ENCODE results near the gene SH3BGRL2. TPM values are rescaled to one million over a fixed set of nuclear protein-coding genes. Genes with fewer than 3 reads are reported as not detected.
"Not testable (repeated sequence)": the region's sequence is repeated elsewhere in the genome, so short reads cannot be mapped to it uniquely, and the experiment has no call there.

Gene SH3BGRL2
- total RNA-seq, 2 experiments from 2014 or later = 0.13 TPM

DNA sequence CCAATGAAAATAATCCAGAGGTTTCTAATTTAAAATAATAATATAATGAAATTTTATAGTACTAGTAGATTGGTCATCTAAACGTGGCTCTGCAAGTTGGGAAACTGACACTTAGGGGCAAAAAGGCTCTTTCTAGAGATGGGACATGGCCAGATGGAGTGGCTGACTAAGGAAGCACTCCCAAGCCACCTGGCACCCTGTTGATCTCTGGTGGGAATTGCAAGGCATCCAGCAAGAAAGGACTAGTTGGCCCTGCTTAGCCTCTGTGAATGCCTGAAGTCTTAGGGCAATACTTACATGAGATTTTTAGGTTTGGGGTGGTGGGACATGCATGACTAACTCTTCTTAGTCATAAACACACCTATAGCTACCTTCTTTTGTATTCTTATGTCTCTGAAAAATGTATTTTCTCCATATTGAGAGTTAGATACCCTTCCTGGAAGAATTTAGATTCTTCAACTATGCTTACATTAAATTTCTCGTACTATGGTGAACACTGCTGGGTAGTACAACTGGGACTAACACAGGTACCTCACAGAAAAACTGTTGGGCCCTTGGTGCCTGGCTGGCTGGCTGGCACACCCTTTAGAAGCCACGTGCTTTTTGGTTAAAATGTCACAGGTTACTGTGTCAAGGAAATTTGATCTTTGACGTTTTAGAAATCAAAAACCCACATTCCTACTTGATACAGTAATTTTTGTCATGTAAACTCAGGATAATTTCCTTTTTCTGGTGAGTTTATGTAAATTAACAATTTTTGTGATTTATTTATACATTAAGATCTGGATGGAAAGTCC lies 25.0 kb upstream of the SH3BGRL2 start:
- ATAC-seq (no peak), DNase-seq (no peak)
- ChIA-PET CTCF (no interaction called here), POLR2A (no interaction called here)
- Mint-ChIP-seq H3K4me1 (ENCODE audit: low read depth) (no peaks in the 10 kb centered on the region), H3K4me3 (no peak overlapping the region), H3K9me3 (ENCODE audit: insufficient read depth) (no peaks in the 10 kb centered on the region), H3K27ac (no peak overlapping the region), H3K36me3 (ENCODE audit: low read depth) (no peaks in the 10 kb centered on the region), H3K27me3 (ENCODE audit: low read depth) (peaks cover 4% of the 10 kb centered on the region)

DNA sequence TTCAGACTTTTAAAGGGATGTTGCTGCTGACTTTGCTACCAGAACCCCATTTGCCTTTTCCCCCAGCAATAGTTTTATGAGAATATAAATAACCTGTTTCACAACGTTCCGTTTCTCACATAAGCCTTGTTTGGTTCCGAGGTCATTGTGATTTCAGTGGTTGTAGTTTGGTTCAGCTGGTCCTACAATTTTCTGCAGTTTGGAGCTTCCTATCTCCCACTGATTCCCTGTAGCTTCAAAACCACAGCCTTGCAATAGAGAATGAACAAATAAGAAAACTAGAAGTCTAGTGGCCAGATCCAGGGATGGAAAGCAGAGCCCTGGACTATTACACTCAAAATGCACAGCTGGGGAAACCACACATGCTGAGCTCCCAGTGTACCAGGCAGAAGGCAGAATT lies 24.1 kb upstream of the SH3BGRL2 start:
- ChIA-PET CTCF (no interaction called here), POLR2A (no interaction called here)
- Mint-ChIP-seq H3K27me3 (ENCODE audit: low read depth) (peaks cover 4% of the 10 kb centered on the region), H3K4me3 (no peak overlapping the region), H3K9me3 (ENCODE audit: insufficient read depth) (no peaks in the 10 kb centered on the region), H3K36me3 (ENCODE audit: low read depth) (no peaks in the 10 kb centered on the region), H3K27ac (no peak overlapping the region), H3K4me1 (ENCODE audit: low read depth) (no peaks in the 10 kb centered on the region)
- ATAC-seq (no peak), DNase-seq (no peak)

DNA sequence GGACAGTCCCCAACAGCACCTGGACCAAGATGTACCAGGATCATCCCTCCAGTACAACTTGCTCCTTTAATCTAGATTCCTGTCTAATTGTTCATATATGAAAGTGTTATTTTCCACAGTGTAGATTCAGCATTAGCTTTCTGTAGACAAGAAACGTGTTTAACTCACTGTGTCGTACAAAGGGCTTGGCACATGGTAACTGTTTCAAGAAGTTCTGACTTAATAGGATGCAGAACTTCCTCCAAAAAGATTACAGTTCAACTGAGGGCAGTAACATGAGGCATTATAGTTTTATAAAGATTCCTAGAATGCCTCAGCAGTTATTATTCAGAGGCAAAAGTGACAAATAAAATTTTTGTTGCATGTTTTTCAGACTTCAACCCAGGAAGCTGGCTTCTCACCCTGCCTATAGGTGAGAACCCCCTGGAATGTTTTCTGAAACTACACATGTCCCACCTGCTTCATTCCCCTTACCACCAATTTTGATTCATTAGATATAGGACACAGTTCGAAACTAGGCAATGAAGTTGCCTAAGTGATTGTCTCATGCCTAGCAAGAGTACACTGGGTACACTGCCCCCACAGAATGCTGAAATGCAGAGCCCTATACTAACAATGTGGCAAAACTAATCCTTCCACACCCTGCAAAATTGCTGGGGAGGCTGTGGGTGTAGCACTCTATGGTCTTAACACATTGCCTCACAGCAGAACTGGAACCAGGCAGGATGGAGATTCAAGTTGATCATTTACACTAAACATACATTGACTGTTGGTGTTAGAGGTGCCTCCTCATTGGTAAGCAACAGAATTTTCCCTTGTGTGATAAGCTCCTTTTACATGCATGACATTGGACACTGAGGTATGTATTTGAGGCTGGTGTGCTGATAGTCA lies 22.6 kb upstream of the SH3BGRL2 start:
- Mint-ChIP-seq H3K4me3 (no peak overlapping the region), H3K9me3 (ENCODE audit: insufficient read depth) (no peaks in the 10 kb centered on the region), H3K4me1 (ENCODE audit: low read depth) (no peaks in the 10 kb centered on the region), H3K27ac (no peak overlapping the region), H3K27me3 (ENCODE audit: low read depth) (peaks cover 4% of the 10 kb centered on the region), H3K36me3 (ENCODE audit: low read depth) (no peaks in the 10 kb centered on the region)
- ChIA-PET POLR2A (no interaction called here), CTCF (no interaction called here)
- DNase-seq = no peak
- ATAC-seq = no peak

DNA sequence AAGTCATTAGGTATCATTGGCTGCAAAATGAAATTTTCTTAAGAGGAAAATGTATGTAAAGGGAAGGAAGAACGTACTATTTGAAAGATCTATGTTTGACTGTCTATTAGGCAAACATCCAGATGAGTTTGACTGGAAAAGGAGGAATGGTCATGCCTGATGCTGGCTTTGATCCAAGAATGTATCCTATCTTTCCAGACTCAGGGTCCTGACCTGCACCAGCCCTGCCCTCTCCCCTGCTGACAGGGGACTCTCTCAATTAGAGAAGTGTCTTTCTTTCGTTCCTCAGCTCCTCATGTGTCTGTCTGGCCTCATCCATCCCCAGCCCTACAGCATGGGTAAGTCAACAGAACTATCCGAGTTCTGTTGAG lies 21.9 kb upstream of the SH3BGRL2 start:
- DNase-seq (no peak), ATAC-seq (no peak)
- CTCF ChIA-PET = no interaction called here
- Mint-ChIP-seq H3K36me3 (ENCODE audit: low read depth) (no peaks in the 10 kb centered on the region), H3K4me3 (no peak overlapping the region), H3K27ac (no peak overlapping the region), H3K4me1 (ENCODE audit: low read depth) (no peaks in the 10 kb centered on the region), H3K27me3 (ENCODE audit: low read depth) (peaks cover 4% of the 10 kb centered on the region), H3K9me3 (ENCODE audit: insufficient read depth) (no peaks in the 10 kb centered on the region)
- POLR2A ChIA-PET = no interaction called here

DNA sequence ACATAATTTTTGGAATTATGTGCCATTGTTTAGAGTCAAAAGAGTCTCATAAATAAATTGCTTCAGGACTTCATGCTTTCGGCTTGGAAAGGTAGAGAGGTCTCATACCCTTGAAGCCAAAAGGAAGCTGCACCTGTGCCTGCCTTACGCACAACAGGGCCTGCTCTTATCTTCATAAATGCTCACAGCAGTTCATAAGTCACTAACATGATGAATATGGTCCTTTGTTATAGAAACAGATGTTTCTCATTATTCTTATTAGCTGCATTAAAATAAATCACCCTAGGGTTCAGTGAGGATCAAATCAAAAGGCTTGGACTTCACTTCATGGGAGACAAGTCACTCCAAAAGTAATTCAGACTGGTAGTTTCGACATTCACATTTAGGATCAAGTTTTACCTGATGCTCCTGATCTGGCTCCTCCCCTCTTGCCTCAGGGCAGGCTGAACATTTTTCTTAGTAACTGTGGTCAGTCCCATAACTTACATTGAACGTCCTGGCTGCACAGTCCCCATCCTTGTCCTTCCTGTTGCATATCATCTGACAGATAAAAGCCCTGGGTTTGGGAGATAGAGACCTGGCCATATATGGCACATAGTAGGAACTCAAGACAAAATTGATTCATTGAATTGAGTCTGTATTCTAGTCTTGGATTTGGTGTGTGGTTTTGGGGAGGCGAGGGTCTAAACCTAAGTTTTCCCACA lies 20.7 kb upstream of the SH3BGRL2 start:
- Mint-ChIP-seq H3K36me3 (ENCODE audit: low read depth) (no peaks in the 10 kb centered on the region), H3K4me1 (ENCODE audit: low read depth) (no peaks in the 10 kb centered on the region), H3K27ac (no peak overlapping the region), H3K27me3 (ENCODE audit: low read depth) (peaks cover 4% of the 10 kb centered on the region), H3K9me3 (ENCODE audit: insufficient read depth) (no peaks in the 10 kb centered on the region), H3K4me3 (no peak overlapping the region)
- CTCF ChIA-PET = no interaction called here
- POLR2A ChIA-PET = no interaction called here
- DNase-seq (no peak), ATAC-seq (no peak)

DNA sequence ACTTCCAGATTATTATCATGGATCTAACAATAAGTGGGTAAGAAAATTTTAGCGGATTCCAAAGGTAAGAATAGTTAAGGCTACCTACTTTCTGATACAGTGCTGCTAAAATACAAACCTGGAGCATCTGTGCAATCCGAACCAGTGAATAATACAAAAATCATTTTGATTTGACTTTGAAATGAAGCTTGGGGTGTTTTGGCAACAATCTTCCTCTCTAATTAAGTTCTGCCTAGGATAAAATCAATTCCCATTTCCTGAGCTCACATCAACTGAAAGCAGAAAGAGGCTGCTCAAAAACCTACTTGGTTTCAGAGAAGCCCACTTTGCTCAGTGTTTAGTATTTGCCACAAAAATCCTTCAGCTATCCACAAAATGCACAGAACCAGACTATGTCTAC lies 18.7 kb upstream of the SH3BGRL2 start:
- CTCF ChIA-PET = no interaction called here
- Mint-ChIP-seq H3K27me3 (ENCODE audit: low read depth) (no peaks in the 10 kb centered on the region), H3K4me3 (no peak overlapping the region), H3K4me1 (ENCODE audit: low read depth) (no peaks in the 10 kb centered on the region), H3K9me3 (ENCODE audit: insufficient read depth) (no peaks in the 10 kb centered on the region), H3K36me3 (ENCODE audit: low read depth) (no peaks in the 10 kb centered on the region), H3K27ac (no peak overlapping the region)
- POLR2A ChIA-PET = no interaction called here
- no peak for ATAC-seq
- DNase-seq = no peak

DNA sequence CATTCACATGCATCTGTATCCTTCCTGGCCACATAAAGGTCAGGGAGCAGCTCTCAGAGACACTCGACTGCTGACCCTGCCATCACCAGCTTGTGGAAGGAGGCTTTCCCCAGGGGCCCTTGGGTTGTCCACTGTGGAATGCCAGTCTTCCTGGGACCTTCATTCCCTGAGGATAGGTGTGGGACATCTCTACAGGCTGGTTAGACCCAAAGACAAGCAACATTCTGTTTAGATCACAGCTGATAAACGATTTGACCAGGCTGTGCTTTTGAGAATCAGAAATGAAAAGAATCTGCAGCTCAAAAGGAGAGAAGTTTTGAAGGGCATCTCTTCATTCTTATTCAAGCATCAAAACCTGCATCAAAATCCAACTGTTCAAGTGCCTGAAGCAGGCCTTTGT lies 18.2 kb upstream of the SH3BGRL2 start:
- no peak overlapping the region for H3K4me3 Mint-ChIP-seq
- CTCF ChIA-PET = interaction anchor here (1.4 kb wide), 1 partner anchor 10 kb away, joined by 4 read pairs; no protein-coding TSS in a partner anchor
- no peaks in the 10 kb centered on the region for H3K4me1 Mint-ChIP-seq (ENCODE audit: low read depth)
- no peaks in the 10 kb centered on the region for H3K36me3 Mint-ChIP-seq (ENCODE audit: low read depth)
- no peak overlapping the region for H3K27ac Mint-ChIP-seq
- no peak for DNase-seq
- H3K9me3 Mint-ChIP-seq (ENCODE audit: insufficient read depth) = no peaks in the 10 kb centered on the region
- POLR2A ChIA-PET = no interaction called here
- H3K27me3 Mint-ChIP-seq (ENCODE audit: low read depth) = no peaks in the 10 kb centered on the region
- ATAC-seq = no peak

DNA sequence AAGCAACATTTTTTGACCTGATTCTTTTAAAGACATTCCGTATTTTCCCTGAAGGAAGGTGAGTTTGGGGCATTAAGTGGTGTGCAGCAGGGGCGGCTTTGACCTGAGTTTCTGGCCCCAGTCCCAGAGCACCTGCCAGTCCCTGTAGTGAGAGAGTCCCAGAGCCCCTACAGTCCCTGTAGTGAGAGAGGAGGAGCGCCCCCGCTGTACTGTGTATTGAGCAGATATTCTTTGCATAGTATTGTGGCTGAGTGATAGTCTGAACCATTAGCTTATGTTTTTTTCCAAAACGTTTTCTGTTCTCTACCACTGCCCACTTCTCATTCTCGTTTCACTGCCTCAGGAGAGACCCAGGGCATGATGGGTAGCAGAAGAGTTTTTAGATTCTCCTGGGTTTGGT lies 17.2 kb upstream of the SH3BGRL2 start:
- Mint-ChIP-seq H3K36me3 (ENCODE audit: low read depth) (no peaks in the 10 kb centered on the region), H3K4me1 (ENCODE audit: low read depth) (no peaks in the 10 kb centered on the region), H3K9me3 (ENCODE audit: insufficient read depth) (no peaks in the 10 kb centered on the region), H3K27ac (no peak overlapping the region), H3K27me3 (ENCODE audit: low read depth) (no peaks in the 10 kb centered on the region), H3K4me3 (no peak overlapping the region)
- no peak for DNase-seq
- CTCF ChIA-PET = interaction anchor here (1.4 kb wide), 1 partner anchor 9 kb away, joined by 4 read pairs; no protein-coding TSS in a partner anchor
- no peak for ATAC-seq
- POLR2A ChIA-PET = interaction anchor here (0.6 kb wide), 1 partner anchor 15 kb away, joined by 3 read pairs; no protein-coding TSS in a partner anchor

DNA sequence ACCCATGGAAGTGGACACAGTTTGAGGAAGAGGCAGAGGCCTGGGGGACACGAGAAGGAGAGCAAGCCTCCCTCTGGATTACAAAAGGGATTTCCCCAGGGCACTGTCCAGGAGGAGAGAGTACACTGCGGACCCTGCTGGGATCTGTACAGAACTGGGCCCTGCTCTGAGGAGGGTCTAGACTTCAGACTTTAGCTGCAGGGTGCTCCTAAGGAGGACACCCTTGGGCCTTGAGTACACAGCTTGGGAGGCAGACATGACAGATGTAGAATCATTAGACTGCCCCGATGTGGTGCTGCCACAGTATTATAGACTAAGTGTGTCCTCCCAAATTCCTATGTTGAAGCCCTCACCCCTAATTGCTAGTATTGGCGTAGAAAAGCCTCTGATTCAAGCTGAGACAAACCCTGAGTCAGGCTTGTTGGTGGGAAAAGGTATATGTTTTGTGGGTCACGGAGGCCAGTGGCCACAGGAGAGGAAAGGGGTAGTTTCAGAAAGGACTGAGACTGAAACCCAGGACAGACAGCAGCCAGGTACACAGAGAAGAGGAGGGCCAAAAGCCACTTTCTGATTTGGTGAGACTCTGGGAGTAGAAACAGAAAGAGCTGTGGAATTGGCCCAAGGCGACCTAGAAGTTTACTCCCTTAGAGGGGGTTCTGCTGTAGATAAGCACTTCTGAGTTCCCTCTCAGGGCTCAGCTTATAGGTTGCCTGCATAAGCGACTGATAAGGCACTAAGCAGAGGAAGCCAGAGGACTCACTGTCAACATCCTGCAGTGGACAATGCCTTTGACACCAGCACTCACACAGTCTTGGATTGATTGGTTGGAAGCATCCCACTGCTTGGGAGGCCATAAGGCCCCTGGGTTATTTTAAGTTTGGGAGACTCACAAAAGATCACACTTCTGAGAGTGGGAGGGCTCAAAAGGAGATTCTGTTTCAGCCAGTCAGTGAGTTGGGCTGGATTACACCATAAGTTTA lies 16.5 kb upstream of the SH3BGRL2 start:
- POLR2A ChIA-PET = no interaction called here

DNA sequence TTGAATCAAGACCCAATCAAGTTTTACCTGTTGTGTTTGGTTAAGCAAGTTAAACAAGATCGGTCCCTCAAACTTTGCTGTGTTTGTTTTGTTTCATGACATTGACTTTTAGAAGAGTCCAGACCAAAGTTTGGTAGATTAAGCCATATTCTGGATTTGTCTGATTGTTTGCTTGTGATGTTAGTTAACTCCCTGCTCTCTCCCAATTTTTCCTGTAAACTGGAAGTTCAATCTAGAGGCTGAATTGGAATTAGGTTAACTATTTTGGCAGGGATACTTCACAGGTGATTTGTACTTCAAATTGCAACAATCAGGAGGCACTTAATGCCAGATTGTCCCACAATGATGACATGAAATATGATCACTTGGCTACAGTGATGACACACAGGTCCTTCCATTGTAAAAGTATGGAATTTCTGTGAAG lies 13.6 kb upstream of the SH3BGRL2 start:
- DNase-seq (no peak), ATAC-seq (no peak)
- no peak overlapping the region for H3K4me3 Mint-ChIP-seq
- no peaks in the 10 kb centered on the region for H3K27me3 Mint-ChIP-seq (ENCODE audit: low read depth)
- H3K4me1 Mint-ChIP-seq (ENCODE audit: low read depth) = no peaks in the 10 kb centered on the region
- no peaks in the 10 kb centered on the region for H3K36me3 Mint-ChIP-seq (ENCODE audit: low read depth)
- no peaks in the 10 kb centered on the region for H3K9me3 Mint-ChIP-seq (ENCODE audit: insufficient read depth)
- H3K27ac Mint-ChIP-seq = no peak overlapping the region
- CTCF ChIA-PET = no interaction called here
- POLR2A ChIA-PET = no interaction called here

More for the DNA sequence above, 16.5 kb upstream of the SH3BGRL2 start:
- Mint-ChIP-seq H3K4me3 (no peak overlapping the region), H3K27ac (no peak overlapping the region), H3K9me3 (ENCODE audit: insufficient read depth) (no peaks in the 10 kb centered on the region), H3K27me3 (ENCODE audit: low read depth) (no peaks in the 10 kb centered on the region), H3K4me1 (ENCODE audit: low read depth) (no peaks in the 10 kb centered on the region), H3K36me3 (ENCODE audit: low read depth) (no peaks in the 10 kb centered on the region)
- ATAC-seq = no peak
- DNase-seq = no peak
- CTCF ChIA-PET = no interaction called here

DNA sequence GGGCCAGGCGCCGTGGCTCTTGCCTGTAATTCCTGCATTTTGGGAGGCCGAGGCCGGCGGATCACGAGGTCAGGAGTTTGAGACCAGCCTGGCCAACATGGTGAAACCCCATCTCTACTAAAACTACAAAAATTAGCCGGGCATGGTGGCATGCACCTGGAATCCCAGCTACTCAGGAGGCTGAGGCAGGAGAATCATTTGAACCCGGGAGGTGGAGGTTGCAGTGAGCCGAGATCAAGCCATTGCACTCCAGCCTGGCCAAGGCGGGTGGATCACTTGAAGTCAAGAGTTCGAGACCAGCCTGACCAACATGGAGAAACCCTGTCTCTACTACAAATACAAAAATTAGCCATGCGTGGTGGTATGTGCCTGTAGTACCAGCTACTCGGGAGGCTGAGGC lies 12.7 kb upstream of the SH3BGRL2 start:
- DNase-seq; H3K27me3 Mint-ChIP-seq (ENCODE audit: low read depth); H3K4me1 Mint-ChIP-seq (ENCODE audit: low read depth); ATAC-seq; POLR2A ChIA-PET; H3K4me3 Mint-ChIP-seq; H3K27ac Mint-ChIP-seq; H3K36me3 Mint-ChIP-seq (ENCODE audit: low read depth); CTCF ChIA-PET; H3K9me3 Mint-ChIP-seq (ENCODE audit: insufficient read depth): not testable (repeated sequence)

Measured in activated CD8-positive, alpha-beta T cell treated with anti-CD3 and anti-CD28 coated beads, Interleukin-2, amount 10 ng/mL, durations not matched to agents 7 days and 5 days (primary cell).